Neutrophil (primary cell): ENCODE measurements around the gene TIAM1.

Experiments used
- H3K27ac ChIP-seq: fragments of 200-600 bp; sonication (generic); 2 replicates; pipeline ENCODE4 v1.5.1; 2016; ENCODE audit warnings: mild to moderate bottlenecking, moderate library complexity
- H3K27me3 ChIP-seq: fragments of 200-600 bp; sonication (generic); 2 replicates; pipeline ENCODE4 v1.6.0; 2016; ENCODE audit warnings: mild to moderate bottlenecking
- H3K36me3 ChIP-seq: fragments of 200-600 bp; sonication (generic); 2 replicates; pipeline ENCODE4 v1.5.1; 2017
- H3K4me1 ChIP-seq, 2 experiments: fragments of 200-600 bp in 1 of 2; sonication (generic) in 1 of 2; 1 replicate in 1 of 2; 2 replicates in 1 of 2; pipeline versions ENCODE4 v1.5.1 to v1.6.1; 2013 to 2016; ENCODE audit warnings: low read depth in 1 of 2, low read length in 1 of 2, mild to moderate bottlenecking in 1 of 2, moderate library complexity in 1 of 2; ENCODE audit not compliant: control insufficient read depth in 1 of 2, insufficient read depth in 1 of 2
- H3K4me3 ChIP-seq, 2 experiments: fragments of 200-600 bp in 1 of 2; sonication (generic) in 1 of 2; 1 replicate in 1 of 2; 2 replicates in 1 of 2; pipeline ENCODE4 v1.5.1; 2013 to 2016; ENCODE audit warnings: low read depth in 1 of 2, low read length in 1 of 2, mild to moderate bottlenecking in 1 of 2, moderate library complexity in 1 of 2
- H3K9me3 ChIP-seq: fragments of 200-600 bp; sonication (generic); 2 replicates; pipeline ENCODE4 v1.5.1; 2016
- CTCF ChIP-seq: fragments of 200-600 bp; sonication (generic); IDR thresholded peaks from 2 replicates; pipeline ENCODE4 v1.5.1; 2016; ENCODE audit warnings: antibody characterized with exemption

TIAM1 gene

GRCh38 chr21:31107871-31108270, 236.2 kb downstream of the TIAM1 start:
- Histone ChIP-seq H3K27ac (no peak overlapping the region), H3K4me3 (no peak overlapping the region), H3K27me3 (no peaks in the 10 kb centered on the region), H3K4me1 (no peaks in the 10 kb centered on the region), H3K36me3 (no peaks in the 10 kb centered on the region), H3K9me3 (no peaks in the 10 kb centered on the region)
- no peak for TF ChIP-seq CTCF

DNA sequence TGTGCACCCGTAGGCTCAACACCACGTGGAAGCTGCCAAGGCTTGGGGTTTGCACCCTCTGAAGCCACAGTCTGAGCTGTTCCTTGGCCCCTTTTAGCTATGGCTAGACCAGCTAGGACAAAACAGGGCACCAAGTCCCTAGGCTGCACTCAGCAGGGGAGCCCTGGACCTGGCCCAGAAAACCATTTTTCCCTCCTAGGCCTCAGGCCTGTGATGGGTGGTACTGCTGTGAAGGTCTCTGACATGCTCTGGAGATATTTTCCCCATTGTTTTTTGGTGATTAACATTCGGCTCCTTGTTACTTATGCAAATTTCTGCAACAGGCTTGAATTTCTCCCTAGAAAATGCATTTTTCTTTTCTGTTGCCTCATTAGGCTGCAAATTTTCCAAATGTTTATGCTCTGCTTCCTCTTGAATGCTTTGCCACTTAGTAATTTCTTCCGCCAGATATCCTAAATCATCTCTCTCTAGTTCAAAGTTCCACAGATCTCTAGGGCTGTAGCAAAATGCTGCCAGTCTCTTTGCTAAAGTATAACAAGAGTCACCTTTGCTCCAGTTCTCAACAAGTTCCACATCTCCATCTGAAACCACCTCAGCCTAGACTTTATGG, 236.8 kb downstream of the TIAM1 start:
- Histone ChIP-seq H3K4me1 (no peaks in the 10 kb centered on the region), H3K27ac (no peak overlapping the region), H3K4me3 (no peak overlapping the region), H3K9me3 (no peaks in the 10 kb centered on the region), H3K36me3 (no peaks in the 10 kb centered on the region), H3K27me3 (no peaks in the 10 kb centered on the region)
- TF ChIP-seq CTCF: no peak

DNA sequence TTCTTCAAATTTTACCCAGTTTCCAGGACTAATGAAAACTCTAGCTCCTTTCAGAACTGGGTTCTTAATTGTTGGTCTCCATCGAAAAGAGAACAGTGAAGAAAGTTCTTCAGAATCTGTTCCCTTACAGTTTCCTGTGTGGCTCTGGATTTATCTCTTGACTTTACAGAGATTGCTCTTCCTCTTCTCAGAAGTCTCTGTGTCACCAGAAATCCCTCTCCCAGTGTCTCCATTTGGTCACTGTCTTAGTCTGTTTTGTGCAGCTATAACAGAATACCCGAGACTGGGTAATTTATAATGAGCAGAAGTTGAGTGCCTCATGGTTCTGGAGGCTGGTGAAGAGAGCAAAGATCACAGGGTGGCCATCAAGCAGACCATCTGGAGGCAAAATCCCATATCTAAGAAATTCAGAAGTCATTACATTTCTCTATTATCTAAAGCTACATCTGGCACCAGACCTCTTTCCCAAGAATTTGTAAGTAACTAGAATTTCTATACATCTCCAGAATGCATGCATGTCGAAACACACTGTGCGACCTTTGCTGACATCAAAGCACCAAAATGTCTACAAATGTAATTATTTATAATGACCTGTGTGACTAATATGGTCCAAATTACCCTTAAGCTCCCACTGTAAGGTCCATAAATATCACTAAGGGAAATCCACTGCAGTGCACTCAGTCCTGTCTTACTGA, 240.3 kb downstream of the TIAM1 start:
- H3K27ac ChIP-seq: no peak overlapping the region
- no peak for TF ChIP-seq CTCF
- H3K27me3 ChIP-seq: peaks cover 3% of the 10 kb centered on the region
- no peak overlapping the region for H3K4me3 ChIP-seq
- no peaks in the 10 kb centered on the region for H3K4me1 ChIP-seq
- no peaks in the 10 kb centered on the region for H3K9me3 ChIP-seq
- no peaks in the 10 kb centered on the region for H3K36me3 ChIP-seq

DNA sequence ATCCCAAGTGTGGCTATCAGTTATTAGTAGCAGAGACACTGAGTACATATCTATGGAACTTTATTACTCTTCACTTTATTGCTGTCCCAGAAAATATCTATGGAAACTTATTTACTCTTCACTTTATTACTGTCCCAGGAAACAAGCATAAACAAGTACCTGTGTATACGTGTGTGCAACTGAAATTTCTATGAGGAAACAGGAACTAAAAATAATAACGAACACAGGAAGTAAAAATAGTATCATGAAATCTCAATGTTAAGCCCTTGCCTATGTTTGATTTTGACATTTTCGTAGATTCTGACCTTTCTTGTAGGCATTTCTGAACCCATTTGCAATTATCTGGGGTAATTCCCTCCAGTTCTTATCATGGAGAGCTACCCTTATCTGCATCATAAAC, 240.9 kb downstream of the TIAM1 start:
- no peak overlapping the region for H3K4me3 ChIP-seq
- no peaks in the 10 kb centered on the region for H3K4me1 ChIP-seq
- no peaks in the 10 kb centered on the region for H3K36me3 ChIP-seq
- TF ChIP-seq CTCF: no peak
- no peaks in the 10 kb centered on the region for H3K9me3 ChIP-seq
- peaks cover 3% of the 10 kb centered on the region for H3K27me3 ChIP-seq
- H3K27ac ChIP-seq: no peak overlapping the region

DNA sequence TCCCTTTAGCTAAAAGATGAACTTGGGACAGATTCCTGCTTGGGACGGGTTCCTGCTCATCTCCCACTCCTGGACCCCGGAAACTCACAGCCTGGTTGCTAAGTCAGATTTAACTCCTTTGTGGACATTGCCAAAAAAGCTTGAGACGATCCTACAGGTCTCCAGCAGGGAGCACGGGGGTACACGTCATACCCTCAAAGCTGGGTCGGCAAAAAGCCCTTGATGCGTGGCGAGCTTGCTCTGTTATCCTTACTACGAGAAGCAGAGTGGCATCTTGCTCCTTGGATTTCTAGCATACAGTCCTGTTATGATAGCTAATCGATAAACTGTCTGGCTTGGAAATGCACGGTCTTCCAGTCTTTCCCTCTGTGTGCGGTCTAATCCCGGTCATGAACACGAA, 244.9 kb downstream of the TIAM1 start:
- no peak overlapping the region for H3K4me3 ChIP-seq
- H3K27me3 ChIP-seq: peaks cover 3% of the 10 kb centered on the region
- no peak for TF ChIP-seq CTCF
- H3K4me1 ChIP-seq: no peaks in the 10 kb centered on the region
- no peaks in the 10 kb centered on the region for H3K36me3 ChIP-seq
- no peak overlapping the region for H3K27ac ChIP-seq
- H3K9me3 ChIP-seq: no peaks in the 10 kb centered on the region
